Neural progenitor cell (in vitro differentiated cells): ENCODE data around the gene CCSER2.

Source experiments
- CTCF ChIP-seq: fragments of 200-600 bp; sonication (generic); IDR thresholded peaks from 2 replicates; pipeline ENCODE4 v1.5.1; 2017; ENCODE audit warnings: antibody characterized with exemption, mild to moderate bottlenecking
- EZH2phosphoT487 ChIP-seq: fragments of 200-600 bp; sonication (generic); IDR thresholded peaks from 2 replicates; pipeline ENCODE4 v1.6.1; 2017; ENCODE audit warnings: antibody characterized with exemption

DNA sequence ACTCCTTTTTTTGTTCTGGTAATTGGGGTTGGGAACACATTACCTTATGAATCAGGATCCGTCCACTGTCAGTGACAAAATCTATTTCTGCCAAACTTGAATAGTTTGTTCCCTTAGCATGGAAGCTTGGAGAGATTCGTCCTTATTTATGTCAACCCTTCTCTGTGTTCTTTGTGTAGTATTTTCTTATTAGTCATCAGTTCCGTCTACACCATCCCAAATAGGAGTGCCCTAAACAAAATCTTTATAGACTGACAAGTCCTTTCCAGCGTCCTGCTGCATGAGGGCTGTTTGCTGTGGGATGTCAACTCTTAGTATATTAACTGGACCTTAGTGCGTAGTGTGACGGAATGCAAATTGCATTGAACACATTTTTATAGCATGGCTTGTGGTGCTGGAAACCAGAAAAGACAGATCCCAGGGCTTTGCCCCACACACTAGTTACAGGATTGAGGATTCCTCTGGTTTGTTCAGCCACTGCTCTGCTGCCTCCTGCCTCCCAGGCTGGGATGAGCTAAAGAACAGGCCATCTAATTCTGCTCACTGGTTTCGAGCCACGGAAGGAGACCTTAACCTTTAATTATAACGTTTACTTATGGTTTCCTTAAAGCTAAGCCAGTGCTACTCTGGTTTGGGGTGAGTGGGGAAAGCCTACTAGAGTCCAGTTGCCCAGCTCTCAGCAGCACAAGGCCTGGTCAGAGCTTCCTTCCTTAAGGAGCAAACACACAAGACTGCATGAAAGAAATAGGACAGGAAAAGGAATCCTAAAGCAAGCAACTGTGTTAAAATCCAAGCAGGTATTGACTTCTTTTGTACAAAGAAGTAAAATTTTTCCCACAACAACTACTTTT lies 194.4 kb downstream of the CCSER2 start:
- TF ChIP-seq EZH2phosphoT487 (no peak), CTCF (no peak)
